Measurements from ENCODE around the gene BCAS3.
A peak's percentile ranks its signal among the peaks of the same experiment; 100 is the strongest.

The BCAS3 gene

DNA sequence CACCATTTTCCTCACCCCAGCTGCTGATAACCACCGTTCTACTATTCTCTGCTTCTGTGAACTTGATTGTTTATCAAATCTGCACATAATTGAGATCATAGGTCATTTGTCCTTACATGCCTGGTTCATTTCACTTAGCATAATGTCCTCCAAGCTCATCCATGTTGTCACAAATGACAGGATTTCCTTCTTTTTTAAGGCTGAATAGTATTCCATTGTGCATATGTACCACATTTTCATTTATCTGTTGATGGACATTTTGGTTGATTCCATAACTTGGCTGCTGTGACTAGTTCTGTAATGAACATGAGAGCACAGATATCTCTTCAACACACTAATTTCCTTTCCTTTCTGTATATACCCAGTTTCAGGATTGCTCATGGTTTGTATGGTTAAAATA, 496.7 kb downstream of the BCAS3 start:
- no peak for DNase-seq

DNA sequence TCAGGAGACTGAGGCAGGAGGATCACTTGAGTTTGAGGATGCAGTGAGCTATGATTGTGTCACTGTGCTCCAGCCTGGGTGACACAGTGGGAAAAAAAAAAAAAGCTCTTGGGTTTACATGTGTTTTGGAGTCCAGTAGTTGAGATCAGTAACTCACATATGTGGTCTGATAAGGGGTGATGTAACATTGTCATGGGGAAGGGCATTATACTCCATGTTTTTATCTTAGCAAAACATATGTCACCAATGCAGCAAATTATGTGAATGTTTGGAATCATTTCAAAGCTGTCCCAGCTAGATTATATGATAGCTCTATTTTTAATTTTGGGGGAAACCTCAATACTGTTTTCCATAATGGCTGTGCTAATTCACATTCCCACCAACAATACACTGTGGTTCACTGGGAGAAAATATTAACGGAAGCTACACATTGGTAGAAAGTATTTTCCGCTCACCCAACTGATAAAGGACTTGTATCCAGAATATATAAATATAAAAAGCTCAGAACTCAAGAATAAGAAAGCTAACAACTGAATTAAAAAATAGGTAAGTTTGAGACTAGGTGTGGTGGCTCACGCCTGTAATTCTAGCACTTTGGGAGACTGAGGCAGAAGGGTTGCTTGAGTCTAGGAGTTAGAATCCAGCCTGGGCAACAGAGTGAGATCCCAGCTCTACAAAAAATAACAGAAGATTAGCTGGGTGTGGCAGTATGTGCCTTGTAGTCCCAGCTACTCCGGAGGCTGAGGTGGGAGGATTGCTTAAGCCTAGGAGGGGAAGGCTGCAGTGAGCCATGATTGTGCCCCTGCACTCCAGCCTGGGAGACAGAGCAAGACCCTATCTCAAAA, 497.9 kb downstream of the BCAS3 start:
- DNase-seq: no peak

DNA sequence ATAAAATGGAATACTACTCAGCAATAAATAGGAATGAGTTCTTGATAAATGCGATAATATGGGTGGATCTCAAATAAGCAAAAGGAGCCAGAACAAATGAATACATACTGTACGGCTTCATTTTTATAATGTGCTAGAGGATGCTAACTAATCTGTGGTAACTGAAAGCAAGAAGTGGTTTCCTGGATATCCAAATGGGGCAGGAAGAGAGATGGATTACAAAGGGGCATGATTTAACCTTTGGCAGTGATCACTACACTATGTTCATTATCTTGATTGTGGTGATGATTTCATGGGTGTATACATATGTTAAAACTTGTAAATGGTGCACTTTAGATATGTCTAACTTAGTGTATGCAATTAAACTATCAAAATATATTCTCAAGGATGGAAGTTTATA, 499.7 kb downstream of the BCAS3 start:
- no peak for DNase-seq

DNA sequence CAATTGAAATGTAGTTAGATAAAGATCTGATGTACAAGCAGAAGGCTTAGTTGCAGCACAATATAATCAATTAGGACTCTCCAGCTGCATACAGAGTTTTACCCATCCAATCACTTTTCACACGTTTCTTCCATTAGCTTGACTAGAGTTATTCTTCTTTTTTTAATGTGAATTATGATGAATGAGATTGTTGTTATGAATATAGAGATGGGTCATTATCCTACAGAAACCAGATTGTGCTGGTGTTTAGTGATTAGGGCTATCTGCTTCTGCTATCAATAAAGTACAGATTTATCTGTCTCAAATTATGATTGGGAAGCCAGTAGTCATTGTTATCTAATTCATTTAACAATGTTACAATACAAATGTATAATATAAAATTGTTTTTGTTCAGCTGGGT, 500.6 kb downstream of the BCAS3 start:
- no peak for DNase-seq

DNA sequence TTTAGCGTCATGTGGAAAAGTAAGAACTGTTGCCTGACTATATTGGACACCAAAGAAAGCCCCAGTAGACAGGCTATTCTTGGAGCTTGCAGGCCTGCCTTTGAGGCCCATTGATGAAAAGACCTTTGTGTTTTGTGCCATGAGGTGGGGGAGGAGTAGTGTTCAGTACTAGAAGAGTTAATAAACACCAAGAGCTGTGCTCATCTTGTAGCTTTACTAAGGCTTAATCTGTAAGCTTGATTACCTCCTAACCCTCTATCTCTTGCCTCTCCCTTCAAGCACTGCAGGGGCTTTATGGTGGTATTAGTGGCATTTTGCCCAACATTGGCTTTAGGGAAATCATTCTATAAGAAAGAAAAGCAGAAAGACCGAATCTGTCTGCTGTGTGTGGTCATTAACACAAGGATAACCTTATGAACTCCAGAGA, 501.7 kb downstream of the BCAS3 start:
- DNase-seq: no peak

DNA sequence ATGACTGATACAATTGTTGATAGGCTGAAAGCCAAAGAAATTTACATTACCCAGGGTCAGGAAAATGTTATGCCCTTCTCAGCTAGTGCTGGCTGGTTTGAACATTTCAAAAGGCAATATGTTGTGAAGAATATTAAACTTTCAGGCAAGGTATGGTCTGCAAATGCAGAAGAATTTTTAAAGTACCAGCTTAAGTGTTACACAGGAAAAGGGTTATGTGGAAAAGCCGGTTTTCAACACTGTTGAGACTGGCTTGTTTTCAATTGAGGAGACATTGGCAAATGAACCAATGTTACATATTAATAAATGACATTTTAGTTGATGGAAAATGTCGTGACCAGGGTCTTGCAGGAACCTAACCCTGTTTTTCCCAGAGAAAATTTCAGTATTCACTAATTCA, 506.1 kb downstream of the BCAS3 start:
- no peak for DNase-seq

DNA sequence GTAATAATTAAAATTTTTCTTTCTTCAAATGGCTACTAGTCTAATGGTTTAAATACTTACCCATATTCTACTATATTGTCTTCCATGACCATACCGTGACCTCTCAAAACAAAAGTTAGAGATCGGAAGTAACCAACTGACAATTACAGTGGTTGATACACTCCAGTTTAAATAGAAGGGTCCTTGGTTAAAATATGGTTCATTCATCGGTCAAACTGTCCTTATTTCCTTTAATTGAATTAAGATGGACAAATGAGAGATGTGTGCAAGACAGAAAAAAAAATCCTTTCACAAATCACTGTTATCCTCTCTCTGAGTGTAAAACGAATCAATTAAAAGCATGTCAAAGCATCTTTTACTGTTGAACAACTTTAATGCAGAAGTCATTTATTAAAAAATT, 507.7 kb downstream of the BCAS3 start:
- no peak for DNase-seq

DNA sequence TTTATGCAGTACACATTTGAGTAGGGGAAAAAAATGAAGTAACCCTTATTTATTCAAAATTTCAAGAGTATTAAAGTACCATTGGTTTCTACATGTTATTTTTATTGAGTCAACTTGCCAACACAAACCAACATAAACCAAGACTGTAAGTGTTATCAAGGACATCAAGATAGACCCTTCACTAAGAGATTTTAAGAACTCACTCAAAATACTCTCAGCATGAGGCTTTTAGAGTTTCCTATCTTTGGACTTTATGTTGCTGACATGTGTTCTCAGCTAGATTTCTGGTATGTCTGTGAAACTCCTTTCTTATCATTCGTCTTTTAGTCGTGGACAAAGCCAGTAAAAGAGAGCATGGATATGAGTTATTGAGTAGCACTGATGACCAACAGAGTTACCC, 509.4 kb downstream of the BCAS3 start:
- DNase-seq: no peak

DNA sequence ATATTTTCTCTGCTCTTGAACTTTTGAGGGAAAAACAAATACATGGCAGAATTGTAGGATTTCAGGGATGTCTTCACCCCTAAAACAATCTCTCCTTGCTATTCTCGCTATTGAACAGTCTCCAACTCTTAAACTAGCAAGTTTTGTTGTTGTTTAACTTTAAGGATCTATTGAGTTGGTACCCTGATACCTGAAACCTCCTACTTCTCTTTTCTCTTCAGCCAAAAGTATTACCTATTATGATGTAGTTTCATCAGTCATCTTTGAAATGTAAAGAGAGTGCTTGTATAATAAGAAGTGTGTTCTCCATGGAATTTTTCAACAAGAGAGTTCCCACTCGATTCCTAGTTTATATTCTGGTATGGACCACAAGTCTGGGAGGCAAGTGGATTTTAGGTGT, 510.4 kb downstream of the BCAS3 start:
- DNase-seq: no peak

DNA sequence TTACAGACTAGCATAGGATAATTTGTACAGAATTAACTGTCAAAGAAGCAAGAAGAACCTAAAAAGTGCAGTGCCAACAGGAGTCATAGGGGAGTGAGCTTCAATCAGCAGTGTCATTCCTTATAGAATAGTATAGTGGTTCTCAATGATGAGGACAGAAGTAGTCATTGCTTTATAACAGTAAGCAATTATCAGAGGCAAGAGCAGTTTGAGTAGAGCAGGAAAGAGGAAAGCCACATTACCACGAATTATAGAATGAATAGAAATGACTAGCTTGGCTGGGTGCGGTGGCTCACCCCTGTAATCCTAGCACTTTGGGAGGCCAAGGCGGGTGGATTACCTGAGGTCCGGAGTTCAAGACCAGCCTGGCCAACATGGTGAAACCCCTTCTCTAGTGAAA, 512.3 kb downstream of the BCAS3 start:
- no peak for DNase-seq

DNA sequence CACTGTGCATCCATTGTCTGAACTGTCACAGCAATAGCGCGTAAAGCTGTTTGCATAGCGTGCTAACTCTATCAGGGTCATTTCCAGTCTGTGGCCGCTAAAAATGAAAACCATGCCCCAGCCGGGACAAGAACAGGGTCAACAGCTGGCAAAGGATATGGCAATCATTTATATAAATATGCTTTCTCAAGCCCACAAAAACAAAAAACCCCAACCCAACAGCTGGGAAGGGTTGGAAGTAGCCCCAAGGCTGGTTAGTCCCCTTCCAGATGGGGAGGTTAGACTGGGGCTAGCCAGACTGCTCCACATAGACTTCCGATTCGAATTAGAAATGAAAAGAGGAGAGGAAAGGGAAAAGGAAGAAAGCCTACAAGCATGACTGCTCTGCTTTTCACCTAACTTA, 518.7 kb downstream of the BCAS3 start:
- no peak for DNase-seq

DNA sequence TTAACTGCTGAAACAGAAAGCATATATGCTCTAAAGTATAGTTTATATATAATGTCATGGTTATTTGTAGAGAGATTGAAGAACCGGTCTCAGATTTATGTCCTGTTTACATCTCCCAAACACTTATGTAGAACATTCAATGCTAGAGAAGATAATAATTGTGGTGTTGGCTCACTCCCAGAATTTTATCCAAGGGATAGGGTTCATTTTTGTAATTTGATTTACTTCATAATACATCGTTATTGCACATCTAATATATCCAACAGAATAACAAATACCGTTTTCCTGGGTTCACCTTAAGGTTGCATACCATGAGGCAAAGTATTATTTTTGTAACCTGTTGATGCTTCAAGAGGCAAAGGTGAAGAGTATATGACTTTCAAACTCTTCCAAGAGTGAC, 519.1 kb downstream of the BCAS3 start:
- no peak for DNase-seq

DNA sequence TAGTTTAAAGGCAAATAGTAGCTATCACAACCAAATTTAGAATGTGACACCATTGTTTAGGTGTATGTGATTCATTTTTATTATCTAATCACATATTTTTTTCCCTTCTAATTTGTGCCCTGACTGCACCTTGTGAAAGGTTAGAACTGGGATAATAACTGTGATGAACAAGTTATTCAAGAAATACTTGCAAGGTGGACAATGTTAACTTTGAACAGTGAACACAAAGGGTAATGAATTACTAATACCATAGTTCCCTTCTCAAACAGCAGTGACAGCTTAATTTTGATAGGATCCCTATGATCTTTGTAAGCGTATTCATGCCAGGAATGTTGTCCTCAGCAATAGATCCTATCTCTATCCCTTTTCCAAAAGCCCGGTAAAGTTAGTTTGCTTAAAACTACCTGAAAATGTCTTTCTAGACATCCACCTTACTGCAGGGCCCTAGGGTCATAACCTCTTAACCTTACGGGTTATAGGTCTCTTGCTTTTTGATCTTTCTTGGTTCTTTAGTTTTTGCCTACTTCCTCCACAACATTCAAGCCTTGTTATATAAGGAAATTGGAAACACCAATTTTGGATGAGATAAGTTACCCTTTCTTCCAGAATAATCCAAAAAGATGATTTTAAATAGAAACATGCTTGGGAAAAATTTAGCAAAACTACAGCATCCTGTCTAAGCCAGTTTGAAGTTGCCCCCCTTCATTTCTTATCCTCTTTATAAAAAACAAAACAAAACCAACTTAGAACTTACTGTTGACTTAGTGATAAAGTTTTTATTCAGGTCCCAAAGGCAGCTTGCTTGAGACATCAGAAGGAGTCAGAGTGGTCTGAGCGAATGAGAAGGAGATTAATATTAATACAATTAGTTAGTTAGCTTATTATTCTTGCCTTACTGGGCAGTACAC, 522.0 kb downstream of the BCAS3 start:
- no peak for DNase-seq

DNA sequence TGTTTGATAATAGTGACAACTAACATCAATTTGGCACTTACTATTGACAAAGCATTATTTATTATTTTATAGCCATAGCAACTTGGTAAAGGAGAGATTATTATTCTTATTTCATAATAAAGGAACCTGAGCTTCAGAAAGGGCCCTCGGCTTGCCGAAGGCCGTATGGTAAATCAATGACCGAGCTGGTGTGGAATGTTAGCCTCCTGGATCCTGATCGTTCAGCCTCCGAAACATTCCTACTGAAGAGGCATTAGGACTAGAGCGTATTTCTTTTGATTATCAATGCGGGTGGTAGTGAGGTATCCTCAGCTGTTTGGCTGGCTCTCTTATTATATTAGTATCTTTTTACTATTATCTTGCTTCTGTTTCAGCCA, 522.7 kb downstream of the BCAS3 start:
- DNase-seq: no peak

DNA sequence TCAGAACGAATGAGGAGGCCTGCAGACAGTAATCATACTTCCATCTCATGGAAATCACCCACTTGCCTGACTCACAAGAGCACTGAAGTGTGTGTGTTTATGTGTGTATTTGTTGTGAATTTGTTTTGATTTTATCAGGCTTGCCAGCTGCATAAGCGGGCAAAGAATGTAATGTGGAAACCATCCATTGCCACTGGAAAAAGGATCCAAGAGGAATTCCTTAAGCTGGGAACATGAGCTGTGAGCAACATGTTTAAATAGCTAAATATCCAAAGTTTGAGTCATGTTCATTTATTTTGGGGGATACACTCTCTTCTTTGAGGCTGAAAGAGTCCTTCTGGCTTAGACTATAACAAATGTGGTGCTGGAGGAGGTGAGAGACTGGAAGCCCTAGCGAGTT, 523.6 kb downstream of the BCAS3 start:
- no peak for DNase-seq

DNA sequence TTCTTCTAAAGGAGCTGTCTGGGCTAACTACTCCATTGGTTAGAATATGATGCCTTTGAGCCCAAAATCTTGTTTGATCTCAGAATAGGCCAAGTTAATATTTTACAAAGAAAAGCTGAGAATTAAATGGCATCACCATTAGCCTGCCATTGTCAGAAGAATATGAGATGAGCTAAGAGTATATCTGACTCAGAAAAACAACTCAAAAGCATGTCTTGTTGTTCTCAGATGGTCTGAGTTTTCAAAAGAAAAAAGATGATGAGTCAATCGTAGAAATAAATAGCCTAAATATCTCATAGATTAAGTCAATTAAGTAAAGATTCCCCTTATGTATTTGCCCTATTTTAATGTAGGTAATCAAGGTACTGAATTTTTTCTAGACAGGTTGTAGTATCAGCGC, 524.9 kb downstream of the BCAS3 start:
- no peak for DNase-seq

DNA sequence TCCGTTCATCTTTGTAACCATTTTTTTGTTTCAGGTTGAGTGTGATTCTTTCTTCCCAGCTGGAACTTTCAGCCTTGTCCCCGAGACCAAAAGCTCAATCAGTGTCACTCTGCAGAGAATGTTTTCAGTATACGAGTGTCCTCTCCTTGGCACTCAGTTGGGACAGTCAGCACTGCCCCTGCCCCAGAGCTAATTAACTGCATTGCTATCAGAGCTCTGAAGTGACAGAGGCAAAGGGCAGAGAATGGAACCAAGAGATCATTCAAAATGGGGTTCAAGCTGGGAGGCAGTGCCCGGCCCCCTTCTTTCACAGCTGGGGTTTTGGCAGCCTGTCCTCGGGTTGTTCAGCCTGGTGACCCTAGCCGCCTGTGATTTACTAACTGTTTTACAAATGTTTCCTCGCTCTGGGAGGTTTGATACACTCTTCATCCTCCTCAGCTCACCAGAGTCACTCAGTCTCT, 526.0 kb downstream of the BCAS3 start:
- DNase-seq: no peak

DNA sequence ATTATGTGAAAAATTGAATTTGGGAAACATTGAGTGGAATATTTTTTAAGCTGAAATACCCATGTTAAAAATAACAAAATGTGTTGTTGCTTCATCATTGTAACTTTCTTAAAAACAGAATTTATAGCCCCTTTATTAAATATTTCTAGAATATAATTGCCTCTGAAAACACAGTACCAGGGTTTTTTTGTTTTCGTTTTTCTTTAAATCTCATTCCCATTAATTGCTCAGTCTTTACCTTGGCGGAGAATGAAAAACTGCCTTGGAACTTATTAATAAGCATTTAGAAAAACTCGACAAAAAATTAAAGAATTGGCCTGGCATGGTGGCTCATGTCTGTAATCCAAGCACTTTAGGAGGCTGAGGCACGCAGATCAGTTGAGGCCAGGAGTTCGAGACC, 526.8 kb downstream of the BCAS3 start:
- no peak for DNase-seq

DNA sequence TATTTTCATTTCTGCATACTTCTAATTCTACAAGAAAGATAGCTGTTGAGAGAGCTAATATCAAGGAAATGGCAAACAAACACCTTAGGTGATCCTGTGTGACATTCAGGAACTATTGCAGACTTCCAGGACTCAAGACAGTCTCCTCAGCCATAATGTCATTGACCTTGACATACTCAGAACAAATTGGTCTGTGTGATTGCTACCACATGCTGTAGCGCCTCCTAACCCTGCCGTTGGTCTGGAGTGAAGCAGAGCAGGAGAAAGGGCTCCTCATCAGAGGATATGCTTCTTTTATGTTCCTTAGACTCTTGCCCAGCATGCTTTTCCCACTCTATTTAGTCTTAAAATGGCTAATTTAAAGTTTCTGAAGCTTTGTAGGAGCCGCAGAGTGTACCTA, 527.8 kb downstream of the BCAS3 start:
- no peak for DNase-seq

DNA sequence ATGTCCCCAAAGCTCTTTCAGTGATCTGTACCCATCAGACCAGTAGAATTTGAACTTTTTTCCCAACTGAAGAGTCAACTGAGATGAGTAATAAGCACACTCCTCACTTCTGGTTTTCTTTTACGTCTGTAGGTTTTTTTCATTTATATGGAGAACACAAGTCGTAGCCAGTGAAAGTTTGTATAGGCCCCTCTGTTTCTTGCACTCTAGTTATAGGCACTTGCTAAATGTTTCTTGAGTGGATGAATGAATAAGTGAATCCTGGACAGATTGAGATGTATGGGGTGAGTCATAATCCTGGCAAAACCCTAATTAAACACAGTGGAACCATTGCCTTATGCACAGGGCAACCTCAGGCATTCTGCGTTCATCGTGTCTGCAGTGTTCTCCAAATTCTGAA, 528.3 kb downstream of the BCAS3 start:
- no peak for DNase-seq

DNA sequence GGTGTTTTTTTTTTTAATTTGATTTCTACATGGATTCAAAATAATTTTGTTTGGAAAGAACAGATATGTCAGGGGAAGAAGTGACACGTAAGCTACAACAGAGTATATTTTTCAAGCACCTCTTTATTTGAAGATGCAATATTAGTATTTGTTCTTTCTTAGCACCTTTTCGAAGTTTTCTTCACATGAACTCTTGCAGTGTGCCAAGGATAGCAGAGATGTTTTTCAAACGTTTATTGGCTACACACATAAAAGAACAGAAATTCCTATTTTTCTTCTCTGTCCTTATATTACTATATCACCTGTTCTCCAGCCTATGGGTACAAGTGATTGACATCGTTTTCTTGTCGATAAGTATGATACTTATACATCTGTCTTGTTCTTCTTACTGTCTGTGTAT, 529.3 kb downstream of the BCAS3 start:
- no peak for DNase-seq

DNA sequence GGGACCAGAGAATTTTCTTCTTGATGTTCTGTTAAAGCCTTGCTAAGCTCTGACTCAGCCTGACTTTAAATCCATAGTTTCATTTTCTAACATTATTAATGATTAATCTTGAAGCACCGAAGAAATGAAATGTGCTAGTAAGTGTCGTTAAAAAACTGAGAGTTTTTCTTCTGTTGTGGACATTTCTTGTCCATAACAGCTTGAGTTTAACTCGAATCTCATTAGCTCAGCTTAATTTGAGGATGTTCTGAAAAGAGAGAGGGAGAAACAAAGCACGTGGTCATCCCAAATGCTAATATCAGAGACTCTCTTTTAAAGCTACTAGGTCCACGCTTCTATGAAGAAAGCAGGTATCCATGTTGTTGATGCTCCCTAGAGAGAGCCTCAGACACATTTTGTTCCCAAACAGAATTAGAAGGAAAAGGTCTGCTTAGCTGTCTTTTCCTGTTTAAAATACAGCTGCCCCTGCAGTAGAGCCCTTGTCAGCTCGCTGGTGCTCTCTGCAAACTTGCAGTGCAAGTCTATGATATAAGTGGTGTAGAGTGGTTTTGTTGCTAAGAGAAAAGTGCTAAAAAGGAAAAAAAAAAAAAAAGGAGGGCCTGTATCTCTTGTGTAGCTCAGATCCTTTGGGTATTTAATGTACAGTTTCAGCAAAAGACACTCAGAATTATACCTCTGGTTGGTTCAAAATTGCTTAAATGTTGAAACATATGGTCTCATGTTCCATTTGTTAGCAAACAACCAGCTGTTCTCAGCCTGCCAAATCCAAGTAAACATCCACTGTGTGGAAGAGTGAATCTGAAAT, 530.9 kb downstream of the BCAS3 start:
- peak in 1 of 2 experiments; percentile 36 for DNase-seq

DNA sequence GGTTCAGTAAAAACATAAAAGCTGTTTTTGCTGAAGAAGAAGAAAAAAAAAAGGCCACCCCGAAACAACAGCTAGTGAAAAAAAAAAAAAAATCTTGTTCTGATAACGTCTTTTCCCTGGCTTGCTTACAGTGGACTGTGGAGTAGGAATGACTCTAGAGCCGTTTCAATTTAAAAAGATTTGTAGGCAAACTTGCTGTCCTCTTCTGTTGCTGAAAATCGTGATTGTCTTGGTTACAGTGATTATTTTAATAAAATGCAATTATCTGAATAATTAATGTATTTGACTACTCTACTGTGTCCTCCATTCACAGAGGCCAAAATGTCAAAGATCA, 531.4 kb downstream of the BCAS3 start:
- no peak for DNase-seq
